Measurements from ENCODE around the gene ADPRS.

ADPRS gene

DNA sequence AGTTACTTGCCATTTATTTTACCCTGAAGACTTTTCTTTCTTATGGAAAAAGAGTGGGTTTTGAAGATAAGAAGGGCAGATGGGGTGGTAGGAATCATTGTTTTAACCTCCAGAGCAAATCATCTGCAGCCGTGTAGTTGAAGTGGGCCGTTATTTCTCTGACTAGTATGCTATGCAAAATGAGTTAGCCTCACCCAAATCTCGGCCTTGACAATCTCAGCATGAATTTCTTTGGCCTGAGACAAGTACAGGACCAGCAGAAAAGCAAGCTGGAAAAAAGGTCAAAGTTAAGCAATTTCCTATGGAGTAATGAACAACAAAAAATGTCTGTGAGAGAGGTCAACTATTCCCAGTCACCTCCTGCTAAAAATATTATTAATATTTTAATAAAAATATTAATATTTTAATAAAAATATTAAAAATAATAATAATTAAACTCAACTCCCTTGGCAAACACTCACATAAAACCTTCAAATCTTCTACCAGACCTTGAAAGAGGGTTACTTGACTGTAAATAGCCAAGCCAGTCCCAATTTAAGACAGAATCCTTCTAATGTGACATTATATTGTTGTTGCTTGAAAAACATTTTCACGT lies 11.6 kb upstream of the ADPRS start:
- Histone ChIP-seq H3K36me3 (ENCODE audit: control insufficient read depth in 2 of 2, insufficient read depth in 1 of 2, low read length in 2 of 2) (no peaks in the 10 kb centered on the region), H3K4me3 (ENCODE audit: low read depth, low read length) (no peak overlapping the region), H3K9me3 (ENCODE audit: control insufficient read depth, insufficient read depth, low read depth, low read length) (no peaks in the 10 kb centered on the region), H3K4me1 (ENCODE audit: control insufficient read depth, insufficient read depth, low read length) (no peaks in the 10 kb centered on the region), H3K27ac (ENCODE audit: extremely low read depth, low read depth, low read length) (no peak overlapping the region)
- POLR2A ChIA-PET = no interaction called here
- CTCF ChIA-PET = no interaction called here
- TF ChIP-seq ZNF311 (tag by site-specific recombination; IDR thresholded peaks at IDR 0.05; ENCODE audit: borderline replicate concordance) (no peak), ZNF677 (tag by site-specific recombination; IDR thresholded peaks at IDR 0.05) (no peak), OSR2 (tag by site-specific recombination; IDR thresholded peaks at IDR 0.05) (no peak)

DNA sequence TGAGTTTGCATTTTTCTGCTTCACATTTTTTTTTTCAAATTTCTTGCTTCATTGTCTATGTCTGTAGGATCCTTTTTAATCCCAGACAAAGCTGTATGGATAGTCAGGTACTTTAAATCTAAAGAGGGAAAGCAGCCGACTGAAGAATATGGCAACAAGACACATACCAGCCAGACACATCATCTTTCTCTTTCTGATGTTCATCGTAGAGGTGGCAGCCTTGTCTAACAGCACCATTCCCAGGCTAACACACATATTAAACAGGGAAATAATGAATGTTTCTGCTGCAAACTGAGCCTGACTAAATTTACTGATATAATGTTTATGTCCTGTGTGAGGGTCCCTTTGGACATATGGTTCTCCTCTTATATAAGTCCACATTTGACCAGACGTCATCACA lies 8.5 kb upstream of the ADPRS start:
- Histone ChIP-seq H3K36me3 (ENCODE audit: control insufficient read depth in 2 of 2, insufficient read depth in 1 of 2, low read length in 2 of 2) (no peaks in the 10 kb centered on the region), H3K9me3 (ENCODE audit: control insufficient read depth, insufficient read depth, low read depth, low read length) (no peaks in the 10 kb centered on the region), H3K4me1 (ENCODE audit: control insufficient read depth, insufficient read depth, low read length) (no peaks in the 10 kb centered on the region), H3K4me3 (ENCODE audit: low read depth, low read length) (no peak overlapping the region), H3K27ac (ENCODE audit: extremely low read depth, low read depth, low read length) (no peak overlapping the region)
- CTCF ChIA-PET = interaction anchor here (0.6 to 0.8 kb wide), 2 partner anchors 11 to 15 kb away, joined by 4 read pairs; no protein-coding TSS in a partner anchor
- POLR2A ChIA-PET = interaction anchor here (0.6 kb wide), 1 partner anchor 38 kb away, joined by 3 read pairs; no protein-coding TSS in a partner anchor
- TF ChIP-seq ZNF214 (tag by site-specific recombination; IDR thresholded peaks at IDR 0.05; ENCODE audit: borderline replicate concordance) (no peak), ZNF146 (tag by site-specific recombination; IDR thresholded peaks at IDR 0.05) (no peak), ZNF391 (tag by site-specific recombination; IDR thresholded peaks at IDR 0.05; ENCODE audit: borderline replicate concordance, low read depth) (no peak), ZNF701 (tag by site-specific recombination; IDR thresholded peaks at IDR 0.05) (no peak), ZSCAN23 (tag by site-specific recombination; IDR thresholded peaks at IDR 0.05) (no peak), ZNF114 (tag by site-specific recombination; IDR thresholded peaks at IDR 0.05) (no peak), HOXC10 (CRISPR knock-in tag; IDR thresholded peaks at IDR 0.05) (no peak), ZNF530 (tag by site-specific recombination; IDR thresholded peaks at IDR 0.05; ENCODE audit: low read depth) (no peak), GLIS1 (tag by site-specific recombination; IDR thresholded peaks at IDR 0.05) (no peak), ZNF473 (tag by site-specific recombination; IDR thresholded peaks at IDR 0.05) (no peak), REPIN1 (tag by site-specific recombination; IDR thresholded peaks at IDR 0.05; ENCODE audit: low read depth) (no peak)
- TF ChIP-seq, protein P1, sequence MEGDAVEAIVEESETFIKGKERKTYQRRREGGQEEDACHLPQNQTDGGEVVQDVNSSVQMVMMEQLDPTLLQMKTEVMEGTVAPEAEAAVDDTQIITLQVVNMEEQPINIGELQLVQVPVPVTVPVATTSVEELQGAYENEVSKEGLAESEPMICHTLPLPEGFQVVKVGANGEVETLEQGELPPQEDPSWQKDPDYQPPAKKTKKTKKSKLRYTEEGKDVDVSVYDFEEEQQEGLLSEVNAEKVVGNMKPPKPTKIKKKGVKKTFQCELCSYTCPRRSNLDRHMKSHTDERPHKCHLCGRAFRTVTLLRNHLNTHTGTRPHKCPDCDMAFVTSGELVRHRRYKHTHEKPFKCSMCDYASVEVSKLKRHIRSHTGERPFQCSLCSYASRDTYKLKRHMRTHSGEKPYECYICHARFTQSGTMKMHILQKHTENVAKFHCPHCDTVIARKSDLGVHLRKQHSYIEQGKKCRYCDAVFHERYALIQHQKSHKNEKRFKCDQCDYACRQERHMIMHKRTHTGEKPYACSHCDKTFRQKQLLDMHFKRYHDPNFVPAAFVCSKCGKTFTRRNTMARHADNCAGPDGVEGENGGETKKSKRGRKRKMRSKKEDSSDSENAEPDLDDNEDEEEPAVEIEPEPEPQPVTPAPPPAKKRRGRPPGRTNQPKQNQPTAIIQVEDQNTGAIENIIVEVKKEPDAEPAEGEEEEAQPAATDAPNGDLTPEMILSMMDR (tag by site-specific recombination; IDR thresholded peaks at IDR 0.05) = no peak
- TF ChIP-seq, protein P2, sequence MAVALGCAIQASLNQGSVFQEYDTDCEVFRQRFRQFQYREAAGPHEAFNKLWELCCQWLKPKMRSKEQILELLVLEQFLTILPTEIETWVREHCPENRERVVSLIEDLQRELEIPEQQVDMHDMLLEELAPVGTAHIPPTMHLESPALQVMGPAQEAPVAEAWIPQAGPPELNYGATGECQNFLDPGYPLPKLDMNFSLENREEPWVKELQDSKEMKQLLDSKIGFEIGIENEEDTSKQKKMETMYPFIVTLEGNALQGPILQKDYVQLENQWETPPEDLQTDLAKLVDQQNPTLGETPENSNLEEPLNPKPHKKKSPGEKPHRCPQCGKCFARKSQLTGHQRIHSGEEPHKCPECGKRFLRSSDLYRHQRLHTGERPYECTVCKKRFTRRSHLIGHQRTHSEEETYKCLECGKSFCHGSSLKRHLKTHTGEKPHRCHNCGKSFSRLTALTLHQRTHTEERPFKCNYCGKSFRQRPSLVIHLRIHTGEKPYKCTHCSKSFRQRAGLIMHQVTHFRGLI (tag by site-specific recombination; IDR thresholded peaks at IDR 0.05) = no peak
- TF ChIP-seq, protein P3, sequence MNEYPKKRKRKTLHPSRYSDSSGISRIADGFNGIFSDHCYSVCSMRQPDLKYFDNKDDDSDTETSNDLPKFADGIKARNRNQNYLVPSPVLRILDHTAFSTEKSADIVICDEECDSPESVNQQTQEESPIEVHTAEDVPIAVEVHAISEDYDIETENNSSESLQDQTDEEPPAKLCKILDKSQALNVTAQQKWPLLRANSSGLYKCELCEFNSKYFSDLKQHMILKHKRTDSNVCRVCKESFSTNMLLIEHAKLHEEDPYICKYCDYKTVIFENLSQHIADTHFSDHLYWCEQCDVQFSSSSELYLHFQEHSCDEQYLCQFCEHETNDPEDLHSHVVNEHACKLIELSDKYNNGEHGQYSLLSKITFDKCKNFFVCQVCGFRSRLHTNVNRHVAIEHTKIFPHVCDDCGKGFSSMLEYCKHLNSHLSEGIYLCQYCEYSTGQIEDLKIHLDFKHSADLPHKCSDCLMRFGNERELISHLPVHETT (tag by site-specific recombination; IDR thresholded peaks at IDR 0.05) = no peak
- TF ChIP-seq, protein P4, sequence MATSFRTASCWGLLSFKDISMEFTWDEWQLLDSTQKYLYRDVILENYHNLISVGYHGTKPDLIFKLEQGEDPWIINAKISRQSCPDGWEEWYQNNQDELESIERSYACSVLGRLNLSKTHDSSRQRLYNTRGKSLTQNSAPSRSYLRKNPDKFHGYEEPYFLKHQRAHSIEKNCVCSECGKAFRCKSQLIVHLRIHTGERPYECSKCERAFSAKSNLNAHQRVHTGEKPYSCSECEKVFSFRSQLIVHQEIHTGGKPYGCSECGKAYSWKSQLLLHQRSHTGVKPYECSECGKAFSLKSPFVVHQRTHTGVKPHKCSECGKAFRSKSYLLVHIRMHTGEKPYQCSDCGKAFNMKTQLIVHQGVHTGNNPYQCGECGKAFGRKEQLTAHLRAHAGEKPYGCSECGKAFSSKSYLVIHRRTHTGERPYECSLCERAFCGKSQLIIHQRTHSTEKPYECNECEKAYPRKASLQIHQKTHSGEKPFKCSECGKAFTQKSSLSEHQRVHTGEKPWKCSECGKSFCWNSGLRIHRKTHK (tag by site-specific recombination; IDR thresholded peaks at IDR 0.05) = no peak

Measured in HEK293 (cell line).